NCI-H2107 treated with DMSO at 0.1 percent for 48 hours (cell line): ENCODE measurements around the gene OTOGL.

ENCODE experiments used
- DNase-seq: peaks from one replicate; lab custom pipeline; 2025; ENCODE audit not compliant: unreplicated experiment; lab: John Stamatoyannopoulos, UW

The OTOGL gene

DNA sequence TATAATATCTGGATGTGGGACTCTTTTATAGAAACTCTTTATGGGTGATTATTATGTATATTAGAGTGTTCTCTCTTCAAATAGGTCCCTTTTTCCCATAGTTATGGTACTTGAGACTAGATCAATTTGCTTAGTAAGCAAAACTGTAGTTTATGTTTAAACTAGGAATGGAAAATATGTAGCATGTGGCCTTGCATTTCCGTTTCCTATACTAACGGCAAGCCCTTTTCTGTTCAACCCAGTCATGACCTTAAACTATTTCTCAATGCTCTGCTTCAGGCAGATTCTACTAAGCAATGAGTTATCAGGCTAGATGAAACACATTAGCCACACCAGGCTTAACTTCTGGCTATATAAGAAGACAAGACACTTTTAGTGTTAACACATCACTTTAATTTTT lies 84.6 kb downstream of the OTOGL start:
- no peak for DNase-seq

DNA sequence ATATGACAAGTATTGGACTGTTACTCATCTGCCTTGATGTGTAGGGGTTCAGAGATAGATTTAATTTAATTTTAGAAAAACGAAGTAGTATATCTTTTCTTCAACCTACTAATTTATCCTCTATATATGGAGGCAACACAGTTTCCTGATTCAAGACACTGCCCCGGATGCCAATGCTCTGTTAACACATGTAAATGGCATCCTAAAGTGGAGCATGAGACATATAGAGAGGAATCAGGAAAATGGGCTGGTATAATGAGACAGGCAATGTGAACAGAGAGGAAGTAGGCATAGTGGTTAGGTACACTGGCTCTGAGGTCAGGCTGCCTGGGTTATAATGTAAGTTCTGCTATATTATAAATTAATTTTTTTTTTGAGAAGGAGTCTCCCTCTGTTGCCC lies 85.6 kb downstream of the OTOGL start:
- no peak for DNase-seq

DNA sequence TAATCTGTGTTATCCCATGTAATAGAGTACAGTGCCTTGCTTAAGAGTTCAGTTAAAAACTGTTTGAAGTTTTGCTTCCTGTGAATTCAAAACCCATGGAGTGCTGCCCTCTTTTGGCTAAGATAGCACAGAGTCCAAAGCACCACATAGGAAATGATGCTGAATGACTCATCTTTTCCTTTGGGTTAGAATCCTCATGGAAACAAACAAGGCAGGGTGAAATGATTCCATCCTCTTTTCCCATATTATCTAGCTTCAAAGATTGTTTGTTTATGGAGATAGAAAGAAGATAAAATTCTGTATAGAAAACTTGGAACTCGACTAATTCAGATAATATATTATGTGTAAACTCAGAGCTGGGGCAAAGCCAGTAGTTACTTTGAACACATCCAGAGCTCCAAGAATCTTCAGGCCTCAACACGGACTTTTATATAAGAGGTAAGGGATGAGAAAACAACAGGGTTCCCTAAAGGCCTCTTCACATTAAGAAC lies 87.4 kb downstream of the OTOGL start:
- DNase-seq = peak; percentile 69

DNA sequence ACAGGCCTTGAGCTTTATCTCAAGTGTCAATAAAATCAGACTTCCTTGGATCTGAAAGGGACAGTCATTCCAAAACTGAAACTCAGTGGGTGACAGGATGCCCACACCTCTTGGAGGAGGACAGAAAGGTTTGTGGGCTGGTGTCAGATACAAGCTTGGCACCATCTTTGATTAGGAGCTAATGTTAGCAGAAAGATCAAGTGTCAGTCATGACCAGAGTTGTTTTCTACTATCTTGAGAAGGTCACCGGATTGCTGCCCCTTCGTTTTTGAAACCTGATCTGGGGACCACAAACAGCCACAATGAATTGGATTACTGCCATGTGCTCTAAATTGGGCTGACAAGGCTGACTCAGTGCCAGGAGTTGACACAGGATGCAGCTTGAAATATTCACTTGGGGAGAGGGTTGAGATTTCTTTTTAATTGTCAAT lies 88.3 kb downstream of the OTOGL start:
- peak; percentile 79 for DNase-seq

DNA sequence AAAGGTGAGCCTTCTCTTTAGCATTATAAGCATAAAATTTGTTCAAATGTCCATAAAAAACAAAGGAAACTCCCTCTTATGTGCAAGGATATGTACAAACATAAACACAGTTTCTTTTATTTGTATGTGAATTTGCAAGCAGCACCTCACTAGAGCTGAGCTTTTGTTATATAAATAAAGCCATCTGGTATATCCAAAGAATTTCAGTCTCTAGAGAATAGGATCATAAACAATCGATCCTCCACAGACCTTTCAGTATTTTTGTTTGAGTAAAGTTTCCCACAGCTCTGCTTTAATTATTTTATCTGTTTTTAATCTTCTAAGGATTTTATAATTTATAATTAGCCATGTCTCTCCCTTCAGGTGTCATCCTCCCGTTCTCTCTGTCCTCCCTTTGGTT lies 89.2 kb downstream of the OTOGL start:
- DNase-seq = peak; percentile 27

DNA sequence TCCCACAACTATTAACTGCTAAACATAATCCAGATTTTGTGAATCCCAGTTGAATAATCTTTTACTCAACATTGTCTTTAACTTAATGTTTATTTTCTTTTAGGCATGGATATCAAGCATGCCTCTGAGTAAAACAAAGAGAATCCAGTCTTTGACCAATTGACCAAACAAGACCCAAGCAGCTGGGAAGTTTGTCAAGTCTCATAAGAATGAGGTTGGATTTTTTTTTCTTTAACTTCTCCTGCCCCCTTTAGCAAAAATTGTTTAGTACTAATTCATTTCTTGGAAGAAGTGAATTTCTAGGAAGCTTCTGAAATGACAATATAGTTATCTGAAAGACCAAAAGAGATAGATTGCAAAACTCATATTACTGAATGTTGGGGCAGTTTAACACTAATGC lies 89.9 kb downstream of the OTOGL start:
- no peak for DNase-seq

DNA sequence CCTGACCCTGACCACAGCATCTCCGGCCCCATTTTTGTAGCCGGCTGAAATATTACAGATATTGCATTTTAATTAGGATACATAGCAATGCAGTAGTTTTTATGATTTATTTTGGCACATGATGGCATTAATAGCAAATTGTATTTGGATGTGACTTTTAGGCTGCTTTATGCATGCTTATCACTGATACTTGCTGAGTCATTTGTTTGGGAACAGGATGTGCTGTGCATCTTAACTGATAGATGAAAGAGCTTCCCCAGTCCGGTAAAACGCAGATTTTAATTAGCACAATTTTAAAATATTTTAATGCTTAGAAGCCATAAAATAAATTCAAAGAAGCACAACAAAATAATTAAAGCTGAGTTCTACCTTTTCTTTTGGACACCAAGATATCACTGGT lies 90.7 kb downstream of the OTOGL start:
- DNase-seq = no peak

DNA sequence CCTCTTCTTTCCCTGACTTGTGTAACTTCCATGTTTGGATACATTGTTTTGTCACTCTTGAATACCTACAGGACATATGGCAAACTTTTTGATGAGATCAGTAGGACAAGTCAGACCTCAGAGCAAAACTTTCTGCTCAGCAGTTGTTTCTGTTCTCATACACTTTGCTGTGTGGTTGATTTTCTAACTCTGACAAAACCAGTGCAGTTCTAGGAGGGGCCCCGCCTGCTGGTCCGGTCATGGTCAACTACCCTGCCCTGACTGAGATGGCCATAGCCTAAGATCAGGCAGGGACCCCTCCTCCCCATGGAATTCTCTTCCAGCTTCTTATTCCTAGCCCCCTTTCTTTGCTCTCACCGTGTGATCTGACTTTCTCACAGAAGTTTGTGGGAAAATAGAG lies 92.8 kb downstream of the OTOGL start:
- no peak for DNase-seq

DNA sequence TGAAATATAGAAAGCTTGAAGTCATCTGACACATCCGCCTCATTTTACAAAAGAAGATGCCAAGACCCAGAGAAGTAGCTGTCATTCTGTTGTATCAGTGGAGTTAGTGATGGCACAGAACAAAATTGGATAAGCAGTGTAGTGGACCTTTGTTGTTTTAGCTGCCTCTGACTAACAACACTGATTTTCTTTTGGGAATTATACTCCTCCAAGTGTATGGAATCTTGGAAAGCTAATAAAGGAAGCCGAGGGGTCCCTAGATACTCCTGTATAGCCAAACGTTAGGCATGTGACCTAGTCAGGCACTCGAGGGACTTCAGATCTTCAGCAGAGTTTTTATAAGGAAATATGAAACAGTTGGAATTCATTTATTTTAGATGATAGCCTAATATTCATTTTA lies 94.5 kb downstream of the OTOGL start:
- DNase-seq = no peak

DNA sequence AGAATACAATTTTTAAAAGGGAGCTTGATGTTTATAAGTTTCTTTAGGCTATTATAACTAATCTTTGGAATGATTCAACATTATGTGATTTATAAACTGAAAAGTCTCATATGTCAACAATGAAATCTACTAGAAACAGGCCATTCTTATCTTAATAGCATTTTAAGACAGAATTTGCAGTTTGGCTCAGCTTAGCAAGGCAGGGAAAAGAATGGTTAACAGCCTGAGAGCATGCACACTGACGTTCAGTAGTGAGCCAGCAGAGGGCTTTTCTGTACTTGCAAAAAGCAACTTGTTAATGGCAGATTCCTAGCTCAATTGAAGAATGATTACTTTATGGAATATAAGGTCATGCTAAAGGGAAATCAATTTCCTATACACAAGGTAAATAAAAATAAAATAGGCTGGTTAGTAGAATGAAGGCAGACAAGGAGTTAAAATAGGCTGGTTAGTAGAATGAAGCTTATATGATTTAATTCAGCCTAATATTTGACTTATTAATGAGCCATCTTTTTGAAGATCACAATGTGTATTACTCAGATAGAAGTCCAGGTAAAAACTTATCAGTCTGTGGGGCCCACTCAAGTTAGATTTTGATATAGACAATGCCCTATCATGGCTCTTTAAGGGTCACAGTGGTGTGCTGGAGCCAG lies 95.9 kb downstream of the OTOGL start:
- DNase-seq = peak; percentile 38

DNA sequence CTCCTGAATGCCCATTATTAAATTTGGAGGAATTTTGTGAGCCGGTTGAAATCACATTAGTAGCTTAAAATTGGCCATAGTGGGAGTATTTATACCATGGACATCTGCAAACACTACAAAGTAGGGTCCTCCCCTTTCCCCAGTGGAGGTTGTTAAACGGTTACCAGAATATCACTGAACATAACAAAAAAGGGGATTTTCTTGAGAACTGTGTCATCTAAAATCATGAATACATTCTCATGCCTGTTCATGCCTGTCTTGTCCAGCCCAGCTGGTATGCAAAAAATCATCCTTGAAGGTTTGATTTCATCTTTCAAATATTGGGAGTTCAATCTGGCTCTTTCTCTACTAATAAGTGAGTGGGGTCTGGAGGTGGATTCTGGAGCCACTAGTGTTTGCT lies 96.4 kb downstream of the OTOGL start:
- DNase-seq = no peak

DNA sequence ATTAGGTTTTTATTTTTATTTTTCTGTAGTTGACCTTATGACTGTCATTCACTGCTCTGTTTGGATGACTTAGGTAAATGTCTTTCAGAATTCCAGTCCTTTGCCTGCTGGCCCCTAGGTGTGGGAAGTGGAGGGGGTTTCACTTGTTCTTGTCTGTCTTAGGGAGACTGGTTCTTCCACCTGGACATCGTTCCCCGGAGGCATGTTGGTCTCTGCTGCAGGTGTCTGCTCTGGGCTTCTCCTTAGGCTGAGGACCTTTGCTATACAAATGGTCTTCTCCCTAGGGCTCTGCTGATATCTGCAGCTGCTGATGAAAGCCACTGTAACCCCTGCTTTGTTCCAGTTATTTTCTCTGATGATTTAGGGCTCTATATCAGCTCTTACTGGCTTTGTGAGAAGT lies 97.1 kb downstream of the OTOGL start:
- peak; percentile 10 for DNase-seq

DNA sequence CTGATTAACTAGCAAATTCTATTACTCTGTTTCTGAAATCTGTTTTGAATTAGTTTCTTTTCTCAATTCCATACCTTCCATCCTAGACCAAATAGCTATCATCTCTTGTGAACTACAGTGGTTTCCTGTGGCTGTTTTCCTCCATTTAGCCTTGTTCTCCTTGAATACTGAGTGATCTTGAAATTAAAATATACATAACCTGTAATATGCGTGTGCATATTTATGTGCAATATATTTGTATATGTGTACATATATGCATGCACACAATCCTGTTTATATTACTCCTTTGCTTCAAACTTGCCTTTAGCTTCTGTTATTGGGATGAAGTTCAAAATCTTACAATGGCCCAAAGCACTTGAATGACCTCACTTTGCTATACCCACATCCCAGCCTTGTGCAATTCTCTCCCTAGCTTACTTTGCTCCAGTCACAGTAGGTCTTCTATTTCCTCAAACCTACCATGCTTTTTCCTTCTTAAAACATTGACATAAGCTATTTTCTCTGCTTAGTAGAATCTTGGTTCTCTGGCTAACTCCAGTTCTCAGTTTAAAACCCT lies 99.5 kb downstream of the OTOGL start:
- DNase-seq = no peak

DNA sequence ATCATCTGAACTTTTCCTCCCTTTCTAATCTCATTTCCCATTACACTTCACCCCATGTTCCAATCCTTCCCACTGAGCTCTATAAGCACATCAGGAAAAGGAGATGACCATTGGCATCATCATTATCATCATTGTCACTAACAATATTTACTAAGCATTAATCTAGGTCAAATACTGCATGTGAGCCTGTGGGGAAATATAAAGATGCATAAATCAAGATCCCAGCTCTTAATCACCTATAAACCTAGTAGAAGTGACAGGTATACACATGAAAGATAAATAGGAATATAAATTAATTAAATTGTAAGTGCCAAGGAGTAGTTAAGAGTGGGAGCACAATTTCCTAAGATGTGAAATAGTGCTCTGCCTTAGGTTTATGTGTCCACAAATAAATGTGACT lies 100.6 kb downstream of the OTOGL start:
- DNase-seq = no peak

DNA sequence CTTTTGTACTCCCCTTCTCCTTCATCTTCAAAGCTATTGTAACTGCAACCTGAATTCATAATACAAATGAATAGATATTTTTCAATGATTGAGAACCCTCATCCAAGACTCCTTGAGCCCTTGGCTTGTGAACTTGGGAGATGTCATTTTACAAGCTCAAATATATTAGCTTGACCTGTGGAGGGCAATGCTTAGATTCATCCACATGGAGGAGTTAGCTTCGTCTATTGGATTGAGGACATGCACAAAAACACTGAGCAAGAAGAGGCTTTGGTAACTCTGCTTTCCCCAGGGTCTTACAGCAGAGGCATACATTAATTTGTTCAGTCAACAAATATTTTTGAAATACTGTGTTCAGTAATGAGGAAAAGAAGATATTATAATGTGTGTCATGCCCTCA lies 101.1 kb downstream of the OTOGL start:
- no peak for DNase-seq

DNA sequence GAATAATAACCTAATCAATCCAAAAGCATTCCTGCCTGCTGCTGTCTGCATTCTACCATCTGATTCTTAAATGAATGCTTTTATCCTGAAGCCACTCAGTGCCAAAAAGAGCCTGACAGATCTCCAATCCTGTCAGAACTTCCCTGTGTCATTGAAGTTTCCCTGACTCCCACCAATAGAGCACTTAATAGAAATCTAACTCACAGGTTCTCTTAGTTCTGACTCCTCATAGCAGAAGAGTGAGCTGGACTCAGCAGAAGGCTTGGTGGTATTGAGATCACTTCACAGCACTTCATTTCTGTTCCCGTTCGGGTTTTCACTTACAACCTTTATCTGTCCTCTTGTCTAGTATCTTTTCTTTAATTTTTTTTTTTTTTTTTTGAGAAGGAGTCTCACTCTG lies 102.6 kb downstream of the OTOGL start:
- DNase-seq = no peak

DNA sequence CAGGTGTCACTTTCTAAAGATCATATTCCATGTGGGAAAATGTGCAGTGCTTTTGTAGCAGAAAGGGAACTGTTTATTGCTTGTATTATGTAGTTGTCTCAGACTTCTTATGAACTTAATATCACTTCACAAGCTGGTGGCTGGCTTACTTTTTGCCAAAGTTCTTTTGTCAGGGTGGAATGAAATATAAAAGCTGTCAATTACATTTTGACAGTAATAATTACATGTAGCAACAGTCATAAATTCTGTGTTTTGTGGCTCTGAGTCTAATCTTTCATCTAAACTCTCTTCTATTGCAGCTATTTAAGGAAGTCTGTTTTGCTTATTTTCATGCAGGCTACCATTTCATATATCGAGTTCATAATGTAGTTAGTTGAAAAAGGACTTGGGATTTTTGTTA lies 106.6 kb downstream of the OTOGL start:
- peak; percentile 9 for DNase-seq

DNA sequence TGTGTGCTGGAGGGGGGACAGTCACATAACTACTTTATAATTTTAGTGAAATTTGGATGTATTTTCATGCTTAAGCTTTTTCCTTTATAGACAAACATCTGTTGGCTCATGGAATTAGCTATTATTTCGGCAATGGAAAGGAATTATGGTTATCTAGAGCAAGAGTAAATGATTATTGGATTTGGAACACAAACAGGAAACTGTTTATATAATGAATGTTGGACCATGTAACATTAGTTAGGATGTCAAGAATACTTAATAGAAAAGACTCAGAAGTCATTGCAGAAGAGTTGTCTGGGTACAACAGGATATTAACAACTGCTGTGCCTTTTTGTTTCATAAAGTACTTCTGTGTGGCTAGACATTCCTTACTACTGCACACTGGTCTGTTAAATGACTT lies 108.7 kb downstream of the OTOGL start:
- no peak for DNase-seq

DNA sequence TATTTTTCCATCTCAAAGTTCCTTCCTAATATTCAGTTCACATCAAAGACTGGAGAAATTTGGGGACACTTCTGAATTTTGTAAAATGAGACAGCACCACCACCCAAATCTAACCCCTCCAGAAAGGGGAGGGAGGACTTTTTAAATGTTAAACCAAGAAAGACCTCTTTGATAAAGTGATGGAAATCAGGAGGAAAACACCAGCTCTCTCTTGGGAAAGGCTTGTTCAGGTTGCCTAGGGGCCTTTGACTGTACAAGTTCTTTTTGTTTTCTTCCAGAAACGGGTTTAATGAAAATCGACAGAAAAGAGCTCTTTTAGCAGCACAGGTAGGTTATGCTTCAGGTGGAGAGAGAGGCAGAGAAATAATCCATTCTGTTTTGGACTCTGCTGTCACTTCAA lies 112.3 kb downstream of the OTOGL start:
- no peak for DNase-seq

DNA sequence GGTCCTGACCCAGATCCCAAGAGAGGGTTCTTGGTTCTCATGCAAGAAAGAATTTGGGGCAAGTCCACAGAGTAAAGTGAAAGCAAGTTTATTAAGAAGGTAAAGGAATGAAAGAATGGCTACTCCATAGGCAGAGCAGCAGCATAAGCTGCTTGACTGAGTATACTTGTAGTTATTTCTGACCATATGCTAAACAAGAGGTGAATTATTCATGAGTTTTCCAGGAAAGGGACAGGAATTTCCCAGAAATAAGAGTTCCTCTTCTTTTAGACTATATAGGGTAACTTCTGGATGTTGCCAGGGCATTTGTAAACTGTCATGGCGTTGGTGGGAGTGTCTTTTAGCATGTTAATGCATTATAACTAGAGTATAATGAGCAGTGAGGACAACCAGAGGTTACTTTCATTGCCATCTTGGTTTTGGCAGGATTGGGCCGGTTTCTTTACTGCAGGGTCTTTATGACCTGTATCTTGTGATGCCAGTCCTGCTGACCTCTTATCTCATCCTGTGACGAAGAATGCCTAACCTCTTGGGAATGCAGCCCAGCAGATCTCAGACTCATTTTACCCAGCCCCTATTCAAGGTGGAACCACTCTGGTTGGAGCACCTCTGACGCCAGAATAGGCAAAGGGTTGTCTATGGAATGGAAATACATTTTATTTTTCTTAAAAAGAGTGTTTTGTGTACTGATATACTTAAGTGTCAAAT lies 113.8 kb downstream of the OTOGL start:
- no peak for DNase-seq

DNA sequence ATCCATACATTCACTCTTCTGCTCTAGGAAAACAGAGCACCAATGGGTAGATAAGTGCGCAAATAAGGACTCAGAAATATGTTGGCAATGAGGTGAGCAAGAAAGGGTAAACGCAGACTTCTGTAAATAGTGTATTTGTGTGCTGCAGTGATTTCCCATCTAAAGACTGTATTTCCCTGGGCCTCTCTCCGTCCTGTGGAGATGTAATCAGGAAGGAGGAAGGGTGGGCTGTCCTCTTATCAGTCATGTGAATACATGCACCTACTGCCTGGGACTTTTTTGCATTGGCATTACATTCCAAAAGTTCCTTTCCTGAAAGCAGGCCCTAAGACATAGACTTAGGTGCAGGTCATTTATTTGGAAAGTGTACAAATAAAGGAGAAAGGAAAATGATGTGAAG lies 114.5 kb downstream of the OTOGL start:
- no peak for DNase-seq

DNA sequence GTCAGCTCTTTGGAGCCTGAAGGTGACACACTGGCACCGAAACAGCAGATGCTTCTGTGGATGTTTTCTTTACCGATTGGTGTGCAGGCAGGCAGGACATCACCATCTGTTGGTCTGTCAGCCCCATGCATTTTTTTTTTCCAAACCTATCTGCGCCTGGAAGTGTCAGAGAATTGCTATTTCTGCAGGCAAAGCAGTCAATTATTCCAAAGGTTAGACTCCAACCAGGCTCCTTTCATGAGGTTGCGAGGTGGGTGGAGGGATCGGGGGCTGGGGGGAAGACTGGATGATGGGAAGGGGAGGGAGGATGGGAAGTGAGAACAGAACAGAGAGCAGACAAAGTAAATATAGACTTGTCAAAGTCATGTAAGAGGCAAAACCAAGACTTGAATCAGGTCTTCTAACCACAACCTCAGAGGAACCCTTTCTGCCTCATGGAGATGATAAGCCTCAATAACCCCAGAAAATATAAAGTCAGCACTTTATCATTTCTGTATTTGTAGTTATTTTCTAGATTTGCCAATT lies 117.7 kb downstream of the OTOGL start:
- DNase-seq = no peak
